HUES64 (cell line): ENCODE data around the gene GLUD2. TPM values are rescaled to one million over a fixed set of nuclear protein-coding genes. Genes with fewer than 3 reads are reported as not detected.
"Not testable (repeated sequence)": the region's sequence is repeated elsewhere in the genome, so short reads cannot be mapped to it uniquely, and the experiment has no call there.

Experiments
- H3K27ac ChIP-seq: 2 replicates; pipeline ENCODE4 v1.7.0; 2013; ENCODE audit warnings: low read depth, low read length, inconsistent platforms
- H3K27me3 ChIP-seq: 2 replicates; pipeline ENCODE4 v1.6.1; 2013; ENCODE audit warnings: mild to moderate bottlenecking, low read length; ENCODE audit not compliant: insufficient read depth
- H3K36me3 ChIP-seq: 2 replicates; pipeline ENCODE4 v1.6.1; 2013; ENCODE audit warnings: mild to moderate bottlenecking, low read length; ENCODE audit not compliant: insufficient read depth
- H3K4me1 ChIP-seq: 2 replicates; pipeline ENCODE4 v1.6.1; 2013; ENCODE audit warnings: mild to moderate bottlenecking, low read length, moderate library complexity; ENCODE audit not compliant: insufficient read depth
- H3K4me3 ChIP-seq: 2 replicates; pipeline ENCODE4 v1.5.1; 2013; ENCODE audit warnings: mild to moderate bottlenecking, low read length, moderate library complexity
- H3K9ac ChIP-seq: 2 replicates; pipeline ENCODE4 v1.6.1; 2013; ENCODE audit warnings: mild to moderate bottlenecking, low read depth, low read length
- H3K9me3 ChIP-seq: 2 replicates; pipeline ENCODE4 v1.6.1; 2013; ENCODE audit warnings: low read depth, low read length; ENCODE audit not compliant: insufficient read depth
- WGBS: fragments of 150-250, 120-280 bp; methylation state at CpG from one replicate; pipeline ENCODE4 v1.1.7; 2013; ENCODE audit warnings: missing lambda C conversion rate; 5-methylcytosine and 5-hydroxymethylcytosine counted together
- polyA plus RNA-seq, 2 experiments: library from polyadenylated mRNA; stranded (reverse); fragments of 50-300 nt; gene quantifications; one replicate each; pipeline ENCODE4 v1.2.3, GENCODE V29; 2013

GLUD2 gene
- polyA plus RNA-seq (2013, experiment 1 of 2), result 2.1 TPM
- 2.4 TPM for polyA plus RNA-seq (2013, experiment 2 of 2)

GRCh38 chrX:121047441-121048419, at the start of gene GLUD2:
Gene GLUD2 (plus strand): TSS chrX:121047610. CDS start chrX:121047685, 75 bp downstream.
- WGBS, result 12% methylated on average over 75 of the region's 82 CpGs
- H3K4me1 ChIP-seq, H3K9me3 ChIP-seq, H3K9ac ChIP-seq, H3K36me3 ChIP-seq, H3K27ac ChIP-seq: not testable (repeated sequence)
- peaks cover 32% of the 10 kb centered on the region for H3K27me3 ChIP-seq
- H3K4me3 ChIP-seq, result peak within 1 kb of the TSS; percentile 46

GRCh38 chrX:120999413-120999812, 48.0 kb upstream of the GLUD2 start:
- H3K27me3 ChIP-seq, result no peaks in the 10 kb centered on the region
- WGBS, result 92% methylated on average over 2 of the region's 3 CpGs
- H3K4me3 ChIP-seq, result no peak overlapping the region
- H3K27ac ChIP-seq, result no peak overlapping the region
- H3K9me3 ChIP-seq, result no peaks in the 10 kb centered on the region
- no peak overlapping the region for H3K9ac ChIP-seq
- no peaks in the 10 kb centered on the region for H3K4me1 ChIP-seq
- no peaks in the 10 kb centered on the region for H3K36me3 ChIP-seq

DNA sequence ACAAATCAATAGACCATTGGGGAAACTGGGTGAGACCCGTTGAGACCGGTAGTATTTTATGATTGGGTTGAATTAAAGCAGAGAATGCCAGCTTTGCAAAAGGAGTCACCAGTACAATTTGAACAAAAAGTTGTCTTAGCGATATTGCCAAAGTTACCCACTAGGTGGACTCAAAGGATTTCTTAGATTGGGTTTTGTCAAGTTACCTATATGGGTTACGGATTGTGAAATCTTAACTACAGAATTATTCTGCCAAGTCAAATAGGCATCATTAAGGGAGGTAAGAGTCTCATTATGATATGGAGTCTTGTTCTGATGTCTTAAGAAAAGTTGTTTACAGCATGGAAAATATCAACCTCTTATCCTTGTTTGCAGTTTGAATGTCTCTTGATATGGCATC, 46.8 kb upstream of the GLUD2 start:
- Histone ChIP-seq H3K9me3 (no peaks in the 10 kb centered on the region), H3K27ac (no peak overlapping the region), H3K4me1 (no peaks in the 10 kb centered on the region), H3K27me3 (no peaks in the 10 kb centered on the region), H3K36me3 (no peaks in the 10 kb centered on the region), H3K4me3 (no peak overlapping the region), H3K9ac (no peak overlapping the region)
- WGBS, result 80% methylated on average over 4 of the region's 4 CpGs

GRCh38 chrX:121008920-121009319, 38.5 kb upstream of the GLUD2 start:
- 95% methylated on average over 1 of the region's 1 CpG for WGBS
- no peaks in the 10 kb centered on the region for H3K36me3 ChIP-seq
- H3K4me3 ChIP-seq, result no peak overlapping the region
- H3K9me3 ChIP-seq, result no peaks in the 10 kb centered on the region
- H3K27me3 ChIP-seq, result no peaks in the 10 kb centered on the region
- no peak overlapping the region for H3K9ac ChIP-seq
- H3K4me1 ChIP-seq, result no peaks in the 10 kb centered on the region
- no peak overlapping the region for H3K27ac ChIP-seq

GRCh38 chrX:121009764-121010163, 37.6 kb upstream of the GLUD2 start:
- Histone ChIP-seq H3K27ac (no peak overlapping the region), H3K27me3 (no peaks in the 10 kb centered on the region)
- 97% methylated on average over 3 of the region's 3 CpGs for WGBS

GRCh38 chrX:121010218-121010617, 37.2 kb upstream of the GLUD2 start:
- Histone ChIP-seq H3K27me3 (no peaks in the 10 kb centered on the region), H3K9me3 (no peaks in the 10 kb centered on the region), H3K4me1 (no peaks in the 10 kb centered on the region), H3K9ac (no peak overlapping the region), H3K27ac (no peak overlapping the region), H3K4me3 (no peak overlapping the region), H3K36me3 (no peaks in the 10 kb centered on the region)
- WGBS, result 100% methylated on average over 3 of the region's 4 CpGs

More at GRCh38 chrX:121009764-121010163, 37.6 kb upstream of the GLUD2 start:
- Histone ChIP-seq H3K4me1 (no peaks in the 10 kb centered on the region), H3K9ac (no peak overlapping the region), H3K36me3 (no peaks in the 10 kb centered on the region), H3K4me3 (no peak overlapping the region), H3K9me3 (no peaks in the 10 kb centered on the region)

DNA sequence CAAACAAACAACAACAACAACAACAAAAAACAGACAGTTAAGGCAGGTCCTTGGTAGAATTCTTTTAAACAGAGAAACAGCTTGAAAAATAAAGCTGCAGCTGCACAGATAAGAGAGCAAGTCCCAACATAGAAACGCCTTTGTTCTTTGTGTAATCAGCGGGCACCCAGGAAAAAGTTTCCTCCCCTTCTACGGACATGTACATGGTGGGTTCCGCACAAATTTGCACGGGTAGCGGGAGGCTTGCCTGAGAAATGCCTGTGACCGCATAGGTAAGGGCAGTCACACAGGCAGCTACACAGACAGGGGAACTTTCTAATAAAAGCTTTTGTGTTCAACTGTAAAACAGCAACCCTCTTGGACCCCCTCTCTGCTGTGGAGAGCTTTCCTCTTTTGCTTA, 36.2 kb upstream of the GLUD2 start:
- Histone ChIP-seq H3K4me1 (no peaks in the 10 kb centered on the region), H3K4me3 (no peak overlapping the region), H3K36me3 (no peaks in the 10 kb centered on the region), H3K9ac (no peak overlapping the region), H3K9me3 (no peaks in the 10 kb centered on the region), H3K27me3 (no peaks in the 10 kb centered on the region), H3K27ac (no peak overlapping the region)
- 88% methylated on average over 7 of the region's 7 CpGs for WGBS

DNA sequence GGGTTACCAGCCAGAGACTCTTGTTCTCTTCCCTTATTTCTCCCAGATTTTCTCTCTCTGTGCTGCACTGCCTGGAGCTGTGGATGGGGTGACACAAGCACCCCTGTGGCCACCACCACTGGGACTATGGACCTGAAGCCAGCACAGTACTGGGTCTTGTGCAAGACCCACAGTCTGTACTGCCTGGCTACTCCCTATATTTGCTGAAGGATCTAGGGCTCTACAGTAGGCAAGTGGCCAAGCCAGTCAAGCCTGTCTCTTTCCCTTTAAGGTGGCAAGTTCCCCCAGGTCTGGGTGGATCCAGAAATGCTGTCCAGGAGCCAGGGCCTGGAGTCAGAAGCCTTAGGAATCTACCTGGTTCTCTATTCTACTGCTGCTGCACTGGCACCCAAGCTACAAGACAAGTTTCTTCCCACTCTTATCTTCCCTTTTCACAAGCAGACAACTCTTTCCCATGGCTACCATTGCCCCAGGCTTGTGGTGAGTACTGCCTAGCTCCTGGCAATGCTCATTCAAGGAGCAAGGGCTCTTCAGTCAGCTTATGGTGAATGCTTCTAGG, 33.4 kb upstream of the GLUD2 start:
- Histone ChIP-seq H3K27ac (no peak overlapping the region), H3K9ac (no peak overlapping the region), H3K4me3 (no peak overlapping the region)

GRCh38 chrX:121014826-121015225, 32.6 kb upstream of the GLUD2 start:
- H3K27ac ChIP-seq, result no peak overlapping the region

More for the DNA sequence above, 33.4 kb upstream of the GLUD2 start:
- Histone ChIP-seq H3K36me3 (no peaks in the 10 kb centered on the region), H3K27me3 (no peaks in the 10 kb centered on the region), H3K4me1 (no peaks in the 10 kb centered on the region), H3K9me3 (no peaks in the 10 kb centered on the region)

DNA sequence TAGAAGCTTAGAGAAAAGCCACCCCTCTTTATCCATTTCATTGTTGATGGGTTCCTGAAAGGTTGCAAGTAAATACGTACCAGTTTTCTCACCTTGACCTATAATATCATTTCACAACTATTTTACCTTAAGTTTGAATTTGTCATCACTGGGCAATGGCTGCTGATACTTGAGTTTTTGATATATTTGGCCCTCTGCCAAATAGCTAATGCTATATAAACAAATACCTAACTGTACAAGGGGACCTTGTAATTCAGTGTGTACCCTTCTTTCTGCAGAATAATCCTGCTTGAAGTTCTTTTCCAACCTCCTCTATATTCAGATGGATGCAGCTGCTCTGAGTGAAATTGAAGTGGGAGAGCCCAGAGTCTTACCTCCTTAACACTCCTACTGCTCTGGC, 19.0 kb upstream of the GLUD2 start:
- Histone ChIP-seq H3K9ac (no peak overlapping the region), H3K27ac (no peak overlapping the region), H3K4me1 (no peaks in the 10 kb centered on the region), H3K36me3 (no peaks in the 10 kb centered on the region), H3K9me3 (no peaks in the 10 kb centered on the region), H3K27me3 (no peaks in the 10 kb centered on the region), H3K4me3 (no peak overlapping the region)
- WGBS, result no CpG with 5 or more reads among the region's 1 CpG

More at GRCh38 chrX:121014826-121015225, 32.6 kb upstream of the GLUD2 start:
- Histone ChIP-seq H3K27me3 (no peaks in the 10 kb centered on the region), H3K4me3 (no peak overlapping the region), H3K4me1 (no peaks in the 10 kb centered on the region), H3K9me3 (no peaks in the 10 kb centered on the region), H3K36me3 (no peaks in the 10 kb centered on the region), H3K9ac (no peak overlapping the region)
- whole genome bisulfite sequencing, result 94% methylated on average over 2 of the region's 2 CpGs

- Histone ChIP-seq H3K4me1 (no peaks in the 10 kb centered on the region), H3K27ac (no peak overlapping the region), H3K9me3 (no peaks in the 10 kb centered on the region), H3K9ac (no peak overlapping the region), H3K4me3 (no peak overlapping the region), H3K36me3 (no peaks in the 10 kb centered on the region), H3K27me3 (no peaks in the 10 kb centered on the region)
- WGBS, result 97% methylated on average over 4 of the region's 4 CpGs
Measured at GRCh38 chrX:121030083-121030482, 17.3 kb upstream of the GLUD2 start.
